Loucy (cell line): ENCODE results near the gene KCNQ2.

Experiments used
- H2AFZ ChIP-seq: fragments of 200-600 bp; sonication (generic); 2 replicates; pipeline ENCODE4 v1.6.0; 2016; ENCODE audit warnings: antibody characterized with exemption, mild to moderate bottlenecking, low read length, moderate library complexity
- H3F3A ChIP-seq: fragments of 200-600 bp; 2 replicates; pipeline ENCODE4 v1.6.0; 2016; ENCODE audit warnings: antibody characterized with exemption, low read depth, mild to moderate bottlenecking
- H3K27me3 ChIP-seq: fragments of 200-600 bp; sonication (generic); 2 replicates; pipeline ENCODE4 v1.6.1; 2014; ENCODE audit warnings: low read length, mild to moderate bottlenecking; ENCODE audit not compliant: insufficient read depth, poor library complexity, severe bottlenecking
- H3K36me3 ChIP-seq: fragments of 200-600 bp; sonication (generic); 2 replicates; pipeline ENCODE4 v1.6.1; 2016; ENCODE audit warnings: low read length; ENCODE audit not compliant: insufficient read depth
- H3K4me1 ChIP-seq: fragments of 200-600 bp; sonication (generic); 2 replicates; pipeline ENCODE4 v1.5.1; 2014; ENCODE audit warnings: low read length, mild to moderate bottlenecking; ENCODE audit not compliant: insufficient read depth, poor library complexity, severe bottlenecking
- H3K4me2 ChIP-seq: fragments of 200-600 bp; sonication (generic); 2 replicates; pipeline ENCODE4 v1.6.0; 2014; ENCODE audit warnings: antibody characterized with exemption, low read length, low read depth, mild to moderate bottlenecking; ENCODE audit not compliant: poor library complexity, severe bottlenecking
- H3K4me3 ChIP-seq: fragments of 200-600 bp; sonication (generic); 2 replicates; pipeline ENCODE4 v1.5.1; 2014; ENCODE audit warnings: low read length, mild to moderate bottlenecking, mixed read lengths; ENCODE audit not compliant: poor library complexity, severe bottlenecking
- H3K79me2 ChIP-seq: fragments of 200-600 bp; sonication (generic); 2 replicates; pipeline ENCODE4 v1.6.1; 2014; ENCODE audit warnings: low read length; ENCODE audit not compliant: insufficient read depth
- H3K9ac ChIP-seq: fragments of 200-600 bp; sonication (generic); 2 replicates; pipeline ENCODE4 v1.6.0; 2014; ENCODE audit warnings: mild to moderate bottlenecking, low read depth, low read length, moderate library complexity; ENCODE audit not compliant: poor library complexity, severe bottlenecking
- H3K9me2 ChIP-seq: fragments of 200-600 bp; sonication (generic); replicated peaks from 2 replicates; pipeline ENCODE4 v1.6.1; 2016; ENCODE audit warnings: low read depth, low read length, mixed read lengths
- H3K9me3 ChIP-seq: fragments of 200-600 bp; sonication (generic); 2 replicates; pipeline ENCODE4 v1.6.1; 2014; ENCODE audit warnings: mild to moderate bottlenecking, antibody characterized with exemption, low read length, low read depth; ENCODE audit not compliant: insufficient read depth
- H4K20me1 ChIP-seq: fragments of 200-600 bp; sonication (generic); 2 replicates; pipeline ENCODE4 v1.6.0; 2014; ENCODE audit warnings: antibody characterized with exemption, low read length, mild to moderate bottlenecking; ENCODE audit not compliant: insufficient read depth, poor library complexity, severe bottlenecking
- EZH2phosphoT487 ChIP-seq: fragments of 200-600 bp; IDR thresholded peaks from 2 replicates; pipeline ENCODE4 v1.6.1; 2018; ENCODE audit warnings: antibody characterized with exemption, mild to moderate bottlenecking, moderate library complexity, borderline replicate concordance
- TF ChIP-seq, protein P1 (sequence below): fragments of 200-600 bp; sonication (generic); conservative IDR thresholded peaks from 2 replicates; pipeline ENCODE4 v1.5.1; 2014; ENCODE audit warnings: mild to moderate bottlenecking, antibody characterized with exemption, low read length

KCNQ2 gene

DNA sequence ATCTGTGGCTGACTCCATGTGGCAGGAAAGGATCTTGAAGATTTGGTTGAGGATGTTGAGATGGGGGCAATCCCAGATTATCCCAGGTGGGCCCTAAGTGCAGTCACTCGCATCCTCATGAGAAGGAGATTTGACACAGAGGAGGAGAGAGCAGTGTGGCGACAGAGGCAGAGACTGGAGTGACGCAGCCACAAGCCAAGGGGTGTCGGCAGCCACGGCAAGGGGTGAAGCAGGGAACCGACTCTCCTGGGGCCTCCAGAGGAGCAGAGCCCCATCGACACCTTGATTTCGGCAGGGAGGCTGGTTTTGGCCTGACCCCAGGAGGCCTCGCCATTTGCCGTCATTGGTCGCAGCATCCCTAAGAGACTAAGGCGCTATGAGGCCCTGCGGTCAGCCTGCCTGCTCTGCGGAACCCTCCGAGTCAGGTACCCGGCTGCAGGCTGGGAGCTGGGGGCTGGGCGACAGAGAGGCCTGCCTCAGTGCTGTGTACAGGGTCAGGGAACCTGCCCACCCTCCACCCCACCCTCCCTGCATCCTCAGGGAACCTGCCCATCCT, 13.9 kb upstream of the KCNQ2 start:
- no peaks in the 10 kb centered on the region for H3K36me3 ChIP-seq
- TF ChIP-seq, protein P1, sequence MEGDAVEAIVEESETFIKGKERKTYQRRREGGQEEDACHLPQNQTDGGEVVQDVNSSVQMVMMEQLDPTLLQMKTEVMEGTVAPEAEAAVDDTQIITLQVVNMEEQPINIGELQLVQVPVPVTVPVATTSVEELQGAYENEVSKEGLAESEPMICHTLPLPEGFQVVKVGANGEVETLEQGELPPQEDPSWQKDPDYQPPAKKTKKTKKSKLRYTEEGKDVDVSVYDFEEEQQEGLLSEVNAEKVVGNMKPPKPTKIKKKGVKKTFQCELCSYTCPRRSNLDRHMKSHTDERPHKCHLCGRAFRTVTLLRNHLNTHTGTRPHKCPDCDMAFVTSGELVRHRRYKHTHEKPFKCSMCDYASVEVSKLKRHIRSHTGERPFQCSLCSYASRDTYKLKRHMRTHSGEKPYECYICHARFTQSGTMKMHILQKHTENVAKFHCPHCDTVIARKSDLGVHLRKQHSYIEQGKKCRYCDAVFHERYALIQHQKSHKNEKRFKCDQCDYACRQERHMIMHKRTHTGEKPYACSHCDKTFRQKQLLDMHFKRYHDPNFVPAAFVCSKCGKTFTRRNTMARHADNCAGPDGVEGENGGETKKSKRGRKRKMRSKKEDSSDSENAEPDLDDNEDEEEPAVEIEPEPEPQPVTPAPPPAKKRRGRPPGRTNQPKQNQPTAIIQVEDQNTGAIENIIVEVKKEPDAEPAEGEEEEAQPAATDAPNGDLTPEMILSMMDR, result no peak
- TF ChIP-seq EZH2phosphoT487, result no peak
- H3K79me2 ChIP-seq, result no peaks in the 10 kb centered on the region
- H3K9ac ChIP-seq, result no peak overlapping the region
- peaks cover 9% of the 10 kb centered on the region for H3K4me1 ChIP-seq
- H3K9me2 ChIP-seq, result no peaks in the 10 kb centered on the region
- no peak overlapping the region for H2AFZ ChIP-seq
- no peaks in the 10 kb centered on the region for H3K27me3 ChIP-seq
- no peaks in the 10 kb centered on the region for H3K9me3 ChIP-seq
- no peak overlapping the region for H3K4me2 ChIP-seq
- no peaks in the 10 kb centered on the region for H4K20me1 ChIP-seq
- no peaks in the 10 kb centered on the region for H3F3A ChIP-seq
- no peak overlapping the region for H3K4me3 ChIP-seq

DNA sequence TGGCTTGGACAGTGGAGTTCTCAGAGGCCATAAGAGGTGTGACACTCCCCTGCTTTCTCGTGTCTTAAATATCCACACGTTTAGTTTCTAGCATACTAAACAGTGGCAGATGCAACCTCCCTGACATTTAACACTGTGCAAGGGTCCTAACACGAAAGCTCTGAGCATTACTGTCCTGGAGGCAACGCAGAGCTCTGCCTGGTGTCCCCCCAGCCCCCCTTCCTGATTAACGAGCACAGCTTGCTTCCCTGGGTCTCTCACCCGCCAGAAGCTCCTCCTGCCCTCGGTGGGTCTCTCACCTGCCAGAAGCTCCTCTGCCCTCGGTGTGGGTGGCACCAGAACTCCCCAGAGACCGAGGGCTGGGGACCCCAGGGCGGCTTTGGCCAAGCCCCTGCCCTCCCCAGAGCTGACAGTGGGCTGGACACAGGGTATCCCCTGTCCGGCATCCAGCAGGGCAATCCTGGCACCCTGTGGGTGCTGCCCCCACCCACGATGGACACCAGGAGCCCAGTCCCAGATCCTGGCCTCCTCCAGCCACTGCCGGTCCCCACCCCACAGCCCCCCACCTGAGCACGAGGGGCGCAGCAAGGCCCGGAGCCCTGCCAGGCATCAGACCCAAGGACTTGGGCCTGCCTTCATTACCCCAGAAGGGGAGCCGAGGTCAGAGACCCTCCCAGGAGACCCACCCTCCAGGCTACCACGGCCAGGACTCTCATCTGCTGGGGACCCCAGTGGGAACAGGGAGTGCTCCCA, 12.4 kb upstream of the KCNQ2 start:
- no peaks in the 10 kb centered on the region for H3K79me2 ChIP-seq

DNA sequence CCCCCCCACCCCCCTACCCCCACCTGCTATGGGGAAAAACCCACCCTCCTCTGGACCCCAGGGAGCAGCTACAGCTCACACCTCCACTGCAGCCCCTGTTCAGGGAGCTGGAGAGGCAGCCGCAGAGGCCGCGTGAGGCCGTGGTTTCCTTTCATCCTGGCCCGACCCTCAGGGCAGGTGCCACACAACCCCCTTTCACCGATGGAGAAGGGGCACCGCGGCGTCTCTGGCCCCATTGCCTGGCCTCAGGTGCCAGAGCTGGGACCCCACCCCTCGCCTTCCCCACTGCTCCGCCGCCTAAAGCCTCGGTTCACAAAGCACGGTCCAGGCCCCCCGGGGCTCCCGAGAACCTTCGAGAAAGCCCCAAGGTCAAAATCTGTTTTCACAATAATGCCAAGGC, 11.8 kb upstream of the KCNQ2 start:
- H2AFZ ChIP-seq, result no peak overlapping the region
- no peaks in the 10 kb centered on the region for H3K9me2 ChIP-seq
- no peaks in the 10 kb centered on the region for H3K36me3 ChIP-seq
- no peak overlapping the region for H3K4me2 ChIP-seq
- no peaks in the 10 kb centered on the region for H3F3A ChIP-seq
- H3K4me1 ChIP-seq, result peaks cover 9% of the 10 kb centered on the region
- no peaks in the 10 kb centered on the region for H3K27me3 ChIP-seq
- no peak overlapping the region for H3K4me3 ChIP-seq
- TF ChIP-seq, protein P1, result no peak
- no peak for TF ChIP-seq EZH2phosphoT487
- H3K79me2 ChIP-seq, result no peaks in the 10 kb centered on the region
- no peak overlapping the region for H3K9ac ChIP-seq
- H4K20me1 ChIP-seq, result no peaks in the 10 kb centered on the region
- no peaks in the 10 kb centered on the region for H3K9me3 ChIP-seq

More for the DNA sequence above, 12.4 kb upstream of the KCNQ2 start:
- no peak for TF ChIP-seq EZH2phosphoT487
- TF ChIP-seq, protein P1, result no peak
- H3K27me3 ChIP-seq, result no peaks in the 10 kb centered on the region
- no peaks in the 10 kb centered on the region for H4K20me1 ChIP-seq
- no peaks in the 10 kb centered on the region for H3K36me3 ChIP-seq
- no peak overlapping the region for H2AFZ ChIP-seq
- no peaks in the 10 kb centered on the region for H3F3A ChIP-seq
- H3K9me3 ChIP-seq, result no peaks in the 10 kb centered on the region
- no peak overlapping the region for H3K4me2 ChIP-seq
- no peak overlapping the region for H3K4me3 ChIP-seq
- H3K9ac ChIP-seq, result no peak overlapping the region
- H3K9me2 ChIP-seq, result no peaks in the 10 kb centered on the region
- peaks cover 9% of the 10 kb centered on the region for H3K4me1 ChIP-seq
